Raji (cell line): ENCODE measurements around the gene AJUBA.

ENCODE experiments used
- POLR2A ChIP-seq: IDR thresholded peaks from 2 replicates; pipeline ENCODE4 v1.6.1; 2011; ENCODE audit warnings: low read depth, low read length, control low read depth; ENCODE audit not compliant: insufficient read depth

The AJUBA gene

GRCh38 chr14:22977684-22978486 is 4.5 kb downstream of the AJUBA start:
- TF ChIP-seq POLR2A = no peak

- no peak for TF ChIP-seq POLR2A
Measured at GRCh38 chr14:22977434-22977683, 5.0 kb downstream of the AJUBA start.

GRCh38 chr14:22976620-22977433 is 5.5 kb downstream of the AJUBA start:
- TF ChIP-seq POLR2A = no peak

GRCh38 chr14:22974530-22975313 is 7.6 kb downstream of the AJUBA start:
- TF ChIP-seq POLR2A = no peak

GRCh38 chr14:22973217-22974032 is 8.9 kb downstream of the AJUBA start:
- no peak for TF ChIP-seq POLR2A

- TF ChIP-seq POLR2A = no peak
Measured at GRCh38 chr14:22972313-22972930, 9.9 kb downstream of the AJUBA start.

- no peak for TF ChIP-seq POLR2A
Measured at GRCh38 chr14:22971152-22971551, 11.2 kb downstream of the AJUBA start.

GRCh38 chr14:22966783-22967269 is 15.5 kb downstream of the AJUBA start:
- TF ChIP-seq POLR2A = no peak

- no peak for TF ChIP-seq POLR2A
Measured at GRCh38 chr14:22962061-22962676, 20.2 kb downstream of the AJUBA start.

- TF ChIP-seq POLR2A = no peak
Measured at GRCh38 chr14:22955702-22956569, 26.4 kb downstream of the AJUBA start.

- TF ChIP-seq POLR2A = no peak
Measured at GRCh38 chr14:22952418-22952817, 29.9 kb downstream of the AJUBA start.

- TF ChIP-seq POLR2A = no peak
Measured at GRCh38 chr14:22945642-22946041, 36.7 kb downstream of the AJUBA start.

- no peak for TF ChIP-seq POLR2A
Measured at GRCh38 chr14:22939684-22940083, 42.7 kb downstream of the AJUBA start.
